GM12878 (cell line): Measurements from ENCODE around the gene UBASH3B.

Experiments
- CTCF ChIP-seq, 3 experiments: IDR thresholded peaks in 2 of 3; conservative IDR thresholded peaks in 1 of 3; 2 replicates each; pipeline ENCODE4 v1.5.1; 2011; ENCODE audit warnings: low read depth in 3 of 3, low read length in 3 of 3, mild to moderate bottlenecking in 3 of 3, control low read depth in 2 of 3, moderate library complexity in 2 of 3, inconsistent platforms in 1 of 3, mixed read lengths in 1 of 3; ENCODE audit not compliant: control insufficient read depth in 2 of 3, insufficient read depth in 1 of 3; ENCODE audit errors: extremely low read depth in 1 of 3
- EGR1 ChIP-seq, 2 experiments: IDR thresholded peaks; 1 replicate in 1 of 2; 2 replicates in 1 of 2; pipeline ENCODE4 v1.6.1; 2011 to 2012; ENCODE audit warnings: low read depth in 2 of 2, low read length in 2 of 2, borderline replicate concordance in 1 of 2, mild to moderate bottlenecking in 1 of 2, moderate library complexity in 1 of 2
- HCFC1 ChIP-seq: fragments of 150-350 bp; IDR thresholded peaks from 2 replicates; pipeline ENCODE4 v1.6.1; 2014; ENCODE audit warnings: low read length
- MEF2A ChIP-seq: IDR thresholded peaks from 2 replicates; pipeline ENCODE4 v1.6.1; 2011; ENCODE audit warnings: low read depth, mild to moderate bottlenecking, low read length, moderate library complexity; ENCODE audit not compliant: insufficient read depth

- TF ChIP-seq MEF2A (no peak), HCFC1 (no peak), EGR1 (IDR thresholded peaks at IDR 0.05; ENCODE audit: borderline replicate concordance in 1 of 2, low read depth in 2 of 2, low read length in 2 of 2) (no peak), CTCF (IDR thresholded peaks at IDR 0.05 in 2 of 3, conservative IDR thresholded peaks at IDR 0.05 in 1 of 3; ENCODE audit: control insufficient read depth in 2 of 3, extremely low read depth in 1 of 3, insufficient read depth in 1 of 3, low read depth in 3 of 3, low read length in 3 of 3) (no peak)
These were observed 30.6 kb downstream of the UBASH3B start for GRCh38 chr11:122686111-122686510.
